Endothelial cell of umbilical vein (primary cell): ENCODE measurements around the gene MITD1. TPM values are rescaled to one million over a fixed set of nuclear protein-coding genes. Genes with fewer than 3 reads are reported as not detected.

Source experiments
- BruUV-seq: library from RNA; stranded (reverse); fragments of 400-500 nt; replicated peaks from 2 replicates; lab custom pipeline; 2021; lab: Mats Ljungman, UMichigan
- CTCF ChIA-PET: fragments of 300-600, 350-600 bp; sonication (Branson Sonifier 250); formaldehyde crosslinking; loops from one replicate; lab custom pipeline; 2021; ENCODE audit warnings: antibody characterized with exemption, inconsistent platforms; lab: Charles Lee
- POLR2A ChIA-PET: fragments of 300-600, 350-600 bp; sonication (Branson Sonifier 250); formaldehyde crosslinking; loops from one replicate; lab custom pipeline; 2021; ENCODE audit warnings: antibody characterized with exemption, inconsistent platforms; lab: Charles Lee
- DNase-seq: peaks from one replicate; pipeline ENCODE4 v3.0.0-alpha.2; 2011; ENCODE audit warnings: low read depth, low spot score
- FAIRE-seq: peaks from 2 replicates; lab custom pipeline; 2011; peaks lifted over from hg19 to GRCh38; lab: Jason Lieb, UNC
- H2AFZ ChIP-seq: 2 replicates; pipeline ENCODE4 v1.6.0; 2012; ENCODE audit warnings: low read depth, low read length, control low read depth, inconsistent platforms
- H3K27ac ChIP-seq: 2 replicates; pipeline ENCODE4 v1.5.1; 2011; ENCODE audit warnings: low read depth, mild to moderate bottlenecking, control low read depth, low read length, moderate library complexity; ENCODE audit not compliant: insufficient read depth
- H3K27me3 ChIP-seq, 2 experiments: 2 replicates each; pipeline versions ENCODE4 v1.6.0 to v1.6.1; 2011; ENCODE audit warnings: low read length in 2 of 2, mixed read lengths in 1 of 2; ENCODE audit not compliant: control insufficient read depth in 2 of 2, insufficient read depth in 2 of 2
- H3K36me3 ChIP-seq, 2 experiments: 2 replicates in 1 of 2; 3 replicates in 1 of 2; pipeline ENCODE4 v1.5.1; 2011; ENCODE audit warnings: low read length in 2 of 2, mild to moderate bottlenecking in 1 of 2, moderate library complexity in 1 of 2; ENCODE audit not compliant: control insufficient read depth in 2 of 2, insufficient read depth in 2 of 2; ENCODE audit errors: extremely low read depth in 1 of 2
- H3K4me1 ChIP-seq: 3 replicates; pipeline ENCODE4 v1.5.1; 2011; ENCODE audit warnings: mild to moderate bottlenecking, low read length; ENCODE audit not compliant: control insufficient read depth, insufficient read depth; ENCODE audit errors: extremely low read depth
- H3K4me2 ChIP-seq: 2 replicates; pipeline ENCODE4 v1.6.1; 2011; ENCODE audit warnings: low read length, control low read depth, mixed read lengths; ENCODE audit not compliant: insufficient read depth
- H3K4me3 ChIP-seq, 3 experiments: fragments of 200-600 bp in 1 of 3; sonication (generic), shearing (Covaris generic) in 1 of 3; replicated peaks in 1 of 3; 2 replicates each; pipeline ENCODE4 v1.5.1; 2011 to 2016; ENCODE audit warnings: control low read depth in 3 of 3, low read length in 3 of 3, mild to moderate bottlenecking in 2 of 3, inconsistent platforms in 1 of 3, low read depth in 1 of 3, moderate library complexity in 1 of 3; ENCODE audit not compliant: insufficient read depth in 1 of 3
- H3K79me2 ChIP-seq: 2 replicates; pipeline ENCODE4 v1.6.0; 2012; ENCODE audit warnings: low read length, inconsistent platforms; ENCODE audit not compliant: control insufficient read depth, insufficient read depth
- H3K9ac ChIP-seq: replicated peaks from 2 replicates; pipeline ENCODE3; 2011; ENCODE audit warnings: low read length, control low read depth; ENCODE audit not compliant: insufficient read depth; ENCODE audit errors: extremely low read depth
- H3K9me1 ChIP-seq: replicated peaks from 3 replicates; pipeline ENCODE4 v1.6.0; 2011; ENCODE audit warnings: mild to moderate bottlenecking, low read length; ENCODE audit not compliant: control insufficient read depth, insufficient read depth; ENCODE audit errors: extremely low read depth
- H3K9me3 ChIP-seq: replicated peaks from 2 replicates; pipeline ENCODE4 v1.5.1; 2012; ENCODE audit warnings: low read length, inconsistent platforms; ENCODE audit not compliant: control insufficient read depth, insufficient read depth
- H4K20me1 ChIP-seq: replicated peaks from 2 replicates; pipeline ENCODE3; 2011; ENCODE audit warnings: mild to moderate bottlenecking, low read length; ENCODE audit not compliant: control insufficient read depth, insufficient read depth; ENCODE audit errors: extremely low read depth
- EZH2 ChIP-seq: IDR thresholded peaks from 2 replicates; pipeline ENCODE4 v1.6.1; 2012; ENCODE audit warnings: borderline replicate concordance, low read depth, mild to moderate bottlenecking, moderate library complexity, low read length, inconsistent platforms; ENCODE audit not compliant: severe bottlenecking
- FOS ChIP-seq: IDR thresholded peaks from 2 replicates; pipeline ENCODE4 v1.6.1; 2011; ENCODE audit warnings: mild to moderate bottlenecking, low read length, moderate library complexity, borderline replicate concordance; ENCODE audit not compliant: insufficient read depth
- GATA2 ChIP-seq: IDR thresholded peaks from 2 replicates; pipeline ENCODE4 v1.7.0; 2011; ENCODE audit warnings: low read depth, mild to moderate bottlenecking, moderate library complexity, mixed read lengths, low read length; ENCODE audit not compliant: insufficient read length, insufficient read depth
- JUN ChIP-seq: IDR thresholded peaks from 2 replicates; pipeline ENCODE4 v1.6.1; 2011; ENCODE audit warnings: borderline replicate concordance, low read depth; ENCODE audit not compliant: insufficient read length, insufficient read depth
- MYC ChIP-seq: IDR thresholded peaks from one replicate; pipeline ENCODE4 v1.6.1; 2011; ENCODE audit warnings: mild to moderate bottlenecking, low read depth, low read length
- POLR2A ChIP-seq: IDR thresholded peaks from 2 replicates; pipeline ENCODE4 v1.6.1; 2012; ENCODE audit warnings: low read depth, mild to moderate bottlenecking, control low read depth, low read length
- POLR2AphosphoS5 ChIP-seq: IDR thresholded peaks from 2 replicates; pipeline ENCODE4 v1.6.1; 2012; ENCODE audit warnings: low read depth, mild to moderate bottlenecking, control low read depth, low read length, moderate library complexity; ENCODE audit not compliant: insufficient read depth
- dilution Hi-C: fragments of 300-500 bp; cut with MboI; formaldehyde crosslinking; loops from one replicate; pipeline ENCODE4 v1.15.0; 2019; ENCODE audit warnings: low sequenced_read_pairs; ENCODE audit not compliant: extremely low pct_ligation_motif_present
- intact Hi-C: fragments of 100-400 bp; cut with micrococcal nuclease; formaldehyde crosslinking; loops from one replicate; pipeline ENCODE4 v1.10.0; 2022
- polyA plus RNA-seq, 4 experiments: library from polyadenylated mRNA; depleted of rRNA in 3 of 4; stranded (reverse) in 3 of 4; unstranded in 1 of 4; fragments of >200 nt; gene quantifications; 2 replicates each; pipeline versions ENCODE4 v1.2.1 to v1.2.3, GENCODE V29; 2011 to 2012; ENCODE audit warnings: missing spikeins in 1 of 4
- total RNA-seq: library from RNA; stranded (reverse); gene quantifications from 2 replicates; pipeline ENCODE4 v1.2.3, GENCODE V29; 2021
- TF ChIP-seq, protein P1 (sequence below): IDR thresholded peaks from 2 replicates; pipeline ENCODE4 v1.6.1; 2011; ENCODE audit not compliant: insufficient read depth, insufficient read length
- TF ChIP-seq, protein P2 (sequence below), 2 donors: IDR thresholded peaks; 1 replicate in 1 of 2; 2 replicates in 1 of 2; pipeline ENCODE4 v1.5.1; 2011; ENCODE audit warnings: low read length in 2 of 2, mild to moderate bottlenecking in 2 of 2, moderate library complexity in 2 of 2, control low read depth in 1 of 2, inconsistent platforms in 1 of 2, low read depth in 1 of 2; ENCODE audit not compliant: insufficient read depth in 1 of 2; ENCODE audit errors: extremely low read depth in 1 of 2

MITD1 gene
- total and polyA plus RNA-seq, 2 donors (not counting 3 experiments of a cell fraction or from before 2014, with no cell fraction given) = 11.1 to 30.0 TPM

DNA sequence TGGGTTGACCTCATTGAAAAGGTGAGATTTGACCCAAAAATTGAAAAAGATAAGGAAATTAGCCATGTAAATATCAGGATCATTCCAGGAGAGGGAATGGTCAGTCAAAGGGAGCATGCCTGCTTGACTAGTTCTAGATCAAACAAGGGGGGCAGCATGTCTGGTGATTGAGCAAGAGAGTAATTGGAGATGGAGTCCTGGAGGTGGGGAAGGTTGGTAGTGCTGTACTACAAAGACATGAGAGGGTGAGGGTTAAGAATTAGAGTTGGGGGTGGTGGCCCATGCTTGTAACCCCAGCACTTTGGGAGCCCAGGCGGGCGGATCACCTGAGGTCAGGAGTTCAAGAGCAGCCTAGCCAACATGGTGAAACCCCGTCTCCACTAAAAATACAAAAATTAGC lies 2.2 kb upstream of the MITD1 start:
- Histone ChIP-seq H3K27ac (no peak overlapping the region), H4K20me1 (no peaks in the 10 kb centered on the region), H3K4me3 (no peak overlapping the region), H3K9me3 (no peaks in the 10 kb centered on the region), H3K9me1 (no peaks in the 10 kb centered on the region), H3K27me3 (no peaks in the 10 kb centered on the region), H3K4me2 (no peak overlapping the region), H2AFZ (no peak overlapping the region), H3K9ac (no peak overlapping the region), H3K79me2 (peaks cover 64% of the 10 kb centered on the region), H3K36me3 (peaks cover 0 to 2% of the 10 kb centered on the region in 2 experiments), H3K4me1 (peaks cover 17% of the 10 kb centered on the region)
- dilution Hi-C loops (no loop called here), intact Hi-C loops (no loop called here)
- DNase-seq = no peak
- no peak for FAIRE-seq
- no peak for TF ChIP-seq MYC
- no peak for TF ChIP-seq POLR2AphosphoS5
- TF ChIP-seq FOS = no peak
- TF ChIP-seq POLR2A = no peak
- TF ChIP-seq, protein P1, sequence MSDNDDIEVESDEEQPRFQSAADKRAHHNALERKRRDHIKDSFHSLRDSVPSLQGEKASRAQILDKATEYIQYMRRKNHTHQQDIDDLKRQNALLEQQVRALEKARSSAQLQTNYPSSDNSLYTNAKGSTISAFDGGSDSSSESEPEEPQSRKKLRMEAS = no peak
- no peak for TF ChIP-seq JUN
- TF ChIP-seq EZH2 = no peak
- TF ChIP-seq, protein P2, sequence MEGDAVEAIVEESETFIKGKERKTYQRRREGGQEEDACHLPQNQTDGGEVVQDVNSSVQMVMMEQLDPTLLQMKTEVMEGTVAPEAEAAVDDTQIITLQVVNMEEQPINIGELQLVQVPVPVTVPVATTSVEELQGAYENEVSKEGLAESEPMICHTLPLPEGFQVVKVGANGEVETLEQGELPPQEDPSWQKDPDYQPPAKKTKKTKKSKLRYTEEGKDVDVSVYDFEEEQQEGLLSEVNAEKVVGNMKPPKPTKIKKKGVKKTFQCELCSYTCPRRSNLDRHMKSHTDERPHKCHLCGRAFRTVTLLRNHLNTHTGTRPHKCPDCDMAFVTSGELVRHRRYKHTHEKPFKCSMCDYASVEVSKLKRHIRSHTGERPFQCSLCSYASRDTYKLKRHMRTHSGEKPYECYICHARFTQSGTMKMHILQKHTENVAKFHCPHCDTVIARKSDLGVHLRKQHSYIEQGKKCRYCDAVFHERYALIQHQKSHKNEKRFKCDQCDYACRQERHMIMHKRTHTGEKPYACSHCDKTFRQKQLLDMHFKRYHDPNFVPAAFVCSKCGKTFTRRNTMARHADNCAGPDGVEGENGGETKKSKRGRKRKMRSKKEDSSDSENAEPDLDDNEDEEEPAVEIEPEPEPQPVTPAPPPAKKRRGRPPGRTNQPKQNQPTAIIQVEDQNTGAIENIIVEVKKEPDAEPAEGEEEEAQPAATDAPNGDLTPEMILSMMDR (IDR thresholded peaks at IDR 0.05; ENCODE audit: extremely low read depth in 1 of 2, insufficient read depth in 1 of 2, low read depth in 1 of 2, low read length in 2 of 2) = no peak
- TF ChIP-seq GATA2 = no peak
- no TSS peak for BruUV-seq
- ChIA-PET CTCF (no interaction called here), POLR2A (no interaction called here)
